Spleen (tissue), 7 donors: Measurements from ENCODE around the gene TRIM63.

ENCODE experiments used
- POLR2A ChIP-seq, 3 donors: fragments of 450-650 bp; IDR thresholded peaks; one replicate each; pipeline ENCODE4 v1.5.1; 2017; ENCODE audit warnings: antibody characterized with exemption in 3 of 3, mild to moderate bottlenecking in 1 of 3
- TF ChIP-seq, protein P1 (sequence below), 11 experiments: fragments of 200-600 bp in 7 of 11; fragments of 450-650 bp in 4 of 11; sonication (generic) in 4 of 11; IDR thresholded peaks in 8 of 11; conservative IDR thresholded peaks in 3 of 11; 1 replicate in 7 of 11; 2 replicates in 4 of 11; pipeline versions ENCODE4 v1.4.0 to v1.8.0; 2016 to 2021; ENCODE audit warnings: antibody characterized with exemption in 11 of 11, inconsistent platforms in 4 of 11, mild to moderate bottlenecking in 1 of 11
- donor health status: DM: no; HTN: no; CAD: no; lungs with moderate emphysema.
- donor health status: DM: no; HTN: no; CAD: no.
- donor health status: DM: no; HTN: no; CAD: no.

DNA sequence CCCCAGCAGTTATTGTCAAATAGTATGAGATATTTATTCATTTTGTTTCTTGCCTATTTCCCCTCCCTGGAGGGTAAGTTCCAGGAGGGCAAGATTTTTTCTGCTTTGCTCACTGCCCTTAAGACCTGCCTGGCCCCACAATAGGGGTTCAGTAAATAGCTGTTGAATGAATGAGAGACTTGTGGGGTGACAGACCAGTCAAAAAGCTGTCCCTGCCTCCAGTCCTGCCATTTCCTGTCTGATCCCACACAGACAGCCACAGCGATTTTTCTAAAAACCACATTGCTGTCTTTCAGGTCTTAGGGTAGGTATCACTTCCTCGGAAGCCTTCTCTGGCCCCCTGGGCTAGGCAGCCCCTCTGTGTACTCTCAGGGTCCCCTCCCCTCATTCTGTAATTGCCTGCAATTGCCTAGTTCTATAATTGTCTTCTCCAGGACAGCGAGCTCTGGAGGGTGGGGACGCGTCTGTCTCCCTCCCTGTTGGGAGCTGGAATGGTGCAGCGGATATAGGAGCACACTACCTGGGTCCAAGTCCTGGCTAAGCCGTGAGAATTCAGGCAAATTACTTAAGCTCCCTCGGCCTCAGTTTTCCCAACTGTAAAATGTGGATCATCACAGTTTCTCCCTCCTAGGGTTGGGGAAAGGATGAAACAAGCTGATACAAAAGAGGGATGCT lies 47.7 kb downstream of the TRIM63 start:
- TF ChIP-seq, protein P1, sequence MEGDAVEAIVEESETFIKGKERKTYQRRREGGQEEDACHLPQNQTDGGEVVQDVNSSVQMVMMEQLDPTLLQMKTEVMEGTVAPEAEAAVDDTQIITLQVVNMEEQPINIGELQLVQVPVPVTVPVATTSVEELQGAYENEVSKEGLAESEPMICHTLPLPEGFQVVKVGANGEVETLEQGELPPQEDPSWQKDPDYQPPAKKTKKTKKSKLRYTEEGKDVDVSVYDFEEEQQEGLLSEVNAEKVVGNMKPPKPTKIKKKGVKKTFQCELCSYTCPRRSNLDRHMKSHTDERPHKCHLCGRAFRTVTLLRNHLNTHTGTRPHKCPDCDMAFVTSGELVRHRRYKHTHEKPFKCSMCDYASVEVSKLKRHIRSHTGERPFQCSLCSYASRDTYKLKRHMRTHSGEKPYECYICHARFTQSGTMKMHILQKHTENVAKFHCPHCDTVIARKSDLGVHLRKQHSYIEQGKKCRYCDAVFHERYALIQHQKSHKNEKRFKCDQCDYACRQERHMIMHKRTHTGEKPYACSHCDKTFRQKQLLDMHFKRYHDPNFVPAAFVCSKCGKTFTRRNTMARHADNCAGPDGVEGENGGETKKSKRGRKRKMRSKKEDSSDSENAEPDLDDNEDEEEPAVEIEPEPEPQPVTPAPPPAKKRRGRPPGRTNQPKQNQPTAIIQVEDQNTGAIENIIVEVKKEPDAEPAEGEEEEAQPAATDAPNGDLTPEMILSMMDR (IDR thresholded peaks at IDR 0.05 in 8 of 11, conservative IDR thresholded peaks at IDR 0.05 in 3 of 11): no peak
- no peak for TF ChIP-seq POLR2A (IDR thresholded peaks at IDR 0.05)
